ENCODE measurements around the gene CCND3. TPM values are rescaled to one million over a fixed set of nuclear protein-coding genes. Genes with fewer than 3 reads are reported as not detected.

CCND3 gene
- total RNA-seq, 4 donors from 2014 or later, result 28.9 to 48.7 (median 44.7) TPM

- H3K27ac ChIP-seq, result peak overlapping the region; percentile 84 to 91 (median 86)
- TF ChIP-seq POLR2A (IDR thresholded peaks at IDR 0.05) (no peak), CTCF (IDR thresholded peaks at IDR 0.05 in 4 of 5, conservative IDR thresholded peaks at IDR 0.05 in 1 of 5) (no peak)
- in situ Hi-C loops (cut with MboI; ENCODE audit: low sequenced_read_pairs in 4 of 4), result no loop called here
Observed at GRCh38 chr6:41894366-41895299, 47.0 kb downstream of the CCND3 start.

GRCh38 chr6:41892921-41893564 lies 48.6 kb downstream of the CCND3 start:
- no peak overlapping the region for H3K27ac ChIP-seq
- in situ Hi-C loops (cut with MboI; ENCODE audit: low sequenced_read_pairs in 4 of 4), result no loop called here
- no peaks in the 10 kb centered on the region for H3K27me3 ChIP-seq
- no peak for ATAC-seq
- no peaks in the 10 kb centered on the region for H3K9me3 ChIP-seq
- no peaks in the 10 kb centered on the region for H3K36me3 ChIP-seq
- DNase-seq, result no peak
- no peak for TF ChIP-seq POLR2A (IDR thresholded peaks at IDR 0.05)
- no peak for TF ChIP-seq CTCF (IDR thresholded peaks at IDR 0.05 in 4 of 5, conservative IDR thresholded peaks at IDR 0.05 in 1 of 5)
- H3K4me1 ChIP-seq, result peaks cover 8 to 22% of the 10 kb centered on the region in 2 donors
- H3K4me3 ChIP-seq, result no peak overlapping the region
- intact Hi-C loops (cut with DNase I; ENCODE audit: low total_unique reads), result no loop called here

More at GRCh38 chr6:41894366-41895299, 47.0 kb downstream of the CCND3 start:
- ATAC-seq (peak in 1 of 2 donors; percentile 75), DNase-seq (no peak)
- no peaks in the 10 kb centered on the region for H3K27me3 ChIP-seq
- H3K4me1 ChIP-seq, result peaks cover 8 to 22% of the 10 kb centered on the region in 2 donors
- H3K36me3 ChIP-seq, result no peaks in the 10 kb centered on the region
- intact Hi-C loops (cut with DNase I; ENCODE audit: low total_unique reads), result loop anchor here (1.0 kb wide), 3 partner anchors 27 to 107 kb away; partner anchors contain the start of genes BYSL, CCND3, MED20 and TOMM6
- H3K9me3 ChIP-seq, result no peaks in the 10 kb centered on the region
- peak overlapping the region; percentile 69 to 91 (median 76) for H3K4me3 ChIP-seq

GRCh38 chr6:41887331-41887751 lies 54.3 kb downstream of the CCND3 start:
- in situ Hi-C loops (cut with MboI; ENCODE audit: low sequenced_read_pairs in 4 of 4) (no loop called here), intact Hi-C loops (cut with DNase I; ENCODE audit: low total_unique reads) (no loop called here)
- H3K4me3 ChIP-seq, result no peak overlapping the region
- no peaks in the 10 kb centered on the region for H3K4me1 ChIP-seq
- no peaks in the 10 kb centered on the region for H3K36me3 ChIP-seq
- no peak overlapping the region for H3K27ac ChIP-seq
- ATAC-seq, result no peak
- H3K27me3 ChIP-seq, result no peaks in the 10 kb centered on the region
- no peak for TF ChIP-seq POLR2A (IDR thresholded peaks at IDR 0.05)
- no peak for TF ChIP-seq CTCF (IDR thresholded peaks at IDR 0.05 in 4 of 5, conservative IDR thresholded peaks at IDR 0.05 in 1 of 5)
- H3K9me3 ChIP-seq, result no peaks in the 10 kb centered on the region
- DNase-seq, result no peak

GRCh38 chr6:41885930-41886329 lies 55.7 kb downstream of the CCND3 start:
- no peaks in the 10 kb centered on the region for H3K9me3 ChIP-seq
- H3K27me3 ChIP-seq, result no peaks in the 10 kb centered on the region
- TF ChIP-seq CTCF (IDR thresholded peaks at IDR 0.05 in 4 of 5, conservative IDR thresholded peaks at IDR 0.05 in 1 of 5), result no peak
- TF ChIP-seq POLR2A (IDR thresholded peaks at IDR 0.05), result no peak
- H3K27ac ChIP-seq, result no peak overlapping the region
- in situ Hi-C loops (cut with MboI; ENCODE audit: low sequenced_read_pairs in 4 of 4), result no loop called here
- ATAC-seq (no peak), DNase-seq (no peak)
- H3K36me3 ChIP-seq, result no peaks in the 10 kb centered on the region
- intact Hi-C loops (cut with DNase I; ENCODE audit: low total_unique reads), result no loop called here
- H3K4me1 ChIP-seq, result no peaks in the 10 kb centered on the region
- no peak overlapping the region for H3K4me3 ChIP-seq
